Caco-2 (cell line): Measurements from ENCODE around the gene DMAP1. TPM values are rescaled to one million over a fixed set of nuclear protein-coding genes. Genes with fewer than 3 reads are reported as not detected.

Source experiments
- BruUV-seq: library from RNA; stranded (reverse); fragments of 400-500 nt; replicated peaks from 2 replicates; lab custom pipeline; 2021; lab: Mats Ljungman, UMichigan
- CTCF ChIA-PET: fragments of 300-600 bp; sonication (Branson Sonifier 250); formaldehyde crosslinking; loops from one replicate; lab custom pipeline; 2022; ENCODE audit warnings: antibody characterized with exemption; lab: Charles Lee
- POLR2A ChIA-PET: fragments of 300-600 bp; sonication (Branson Sonifier 250); formaldehyde crosslinking; loops from one replicate; lab custom pipeline; 2022; ENCODE audit warnings: antibody characterized with exemption; lab: Charles Lee
- DNase-seq, 2 experiments: peaks; one replicate each; pipeline versions ENCODE4 v3.0.0 to v3.0.0-alpha.2; 2020 to 2022
- H3K27me3 ChIP-seq: replicated peaks from 2 replicates; pipeline ENCODE4 v1.6.0; 2011; ENCODE audit warnings: low read length; ENCODE audit not compliant: control insufficient read depth, insufficient read depth
- H3K36me3 ChIP-seq: 2 replicates; pipeline ENCODE4 v1.5.1; 2011; ENCODE audit warnings: low read length; ENCODE audit not compliant: control insufficient read depth, insufficient read depth
- H3K4me1 ChIP-seq: fragments of 250-450 bp; sonication (Bioruptor Pico); 2 replicates; pipeline ENCODE4 v1.5.1; 2020; ENCODE audit warnings: mild to moderate bottlenecking
- H3K4me3 ChIP-seq: 2 replicates; pipeline ENCODE4 v1.5.1; 2011; ENCODE audit warnings: low read depth, mild to moderate bottlenecking, control low read depth, low read length
- H3K9me3 ChIP-seq: fragments of 250-450 bp; sonication (Bioruptor Pico); 2 replicates; pipeline ENCODE4 v1.5.1; 2020; ENCODE audit warnings: mild to moderate bottlenecking, moderate library complexity
- H3K27ac Mint-ChIP-seq: one replicate; pipeline ENCODE4 v1.8.0; 2022; ENCODE audit warnings: mixed read lengths; ENCODE audit not compliant: unreplicated experiment
- H3K27me3 Mint-ChIP-seq: one replicate; pipeline ENCODE4 v1.8.0; 2022; ENCODE audit warnings: mixed read lengths; ENCODE audit not compliant: insufficient read depth, unreplicated experiment
- H3K36me3 Mint-ChIP-seq: one replicate; pipeline ENCODE4 v1.8.0; 2022; ENCODE audit warnings: mild to moderate bottlenecking, mixed read lengths; ENCODE audit not compliant: insufficient read depth, unreplicated experiment
- H3K4me1 Mint-ChIP-seq: one replicate; pipeline ENCODE4 v1.8.0; 2022; ENCODE audit warnings: low read depth, mixed read lengths; ENCODE audit not compliant: unreplicated experiment
- H3K4me3 Mint-ChIP-seq: one replicate; pipeline ENCODE4 v1.8.0; 2022; ENCODE audit warnings: mild to moderate bottlenecking, moderate library complexity, mixed read lengths; ENCODE audit not compliant: unreplicated experiment
- H3K9me3 Mint-ChIP-seq: one replicate; pipeline ENCODE4 v1.8.0; 2022; ENCODE audit warnings: mixed read lengths; ENCODE audit not compliant: unreplicated experiment
- CTCF ChIP-seq, 2 experiments: fragments of 200-600 bp in 1 of 2; IDR thresholded peaks; 1 replicate in 1 of 2; 2 replicates in 1 of 2; pipeline versions ENCODE4 v1.5.1 to v1.8.0; 2011 to 2022; ENCODE audit warnings: antibody characterized with exemption in 1 of 2, control low read depth in 1 of 2, inconsistent platforms in 1 of 2, low read depth in 1 of 2, low read length in 1 of 2, mild to moderate bottlenecking in 1 of 2, moderate library complexity in 1 of 2; ENCODE audit not compliant: insufficient read depth in 1 of 2, severe bottlenecking in 1 of 2, unreplicated experiment in 1 of 2
- intact Hi-C: fragments of 100-400 bp; cut with micrococcal nuclease; formaldehyde crosslinking; loops from one replicate; pipeline ENCODE4 v1.10.0; 2022; ENCODE audit not compliant: unreplicated experiment
- total RNA-seq: library from RNA; stranded (reverse); gene quantifications from 2 replicates; pipeline ENCODE4 v1.2.3, GENCODE V29; 2022

Gene DMAP1
- total RNA-seq, 1 experiment from 2014 or later: 40.4 TPM

DNA sequence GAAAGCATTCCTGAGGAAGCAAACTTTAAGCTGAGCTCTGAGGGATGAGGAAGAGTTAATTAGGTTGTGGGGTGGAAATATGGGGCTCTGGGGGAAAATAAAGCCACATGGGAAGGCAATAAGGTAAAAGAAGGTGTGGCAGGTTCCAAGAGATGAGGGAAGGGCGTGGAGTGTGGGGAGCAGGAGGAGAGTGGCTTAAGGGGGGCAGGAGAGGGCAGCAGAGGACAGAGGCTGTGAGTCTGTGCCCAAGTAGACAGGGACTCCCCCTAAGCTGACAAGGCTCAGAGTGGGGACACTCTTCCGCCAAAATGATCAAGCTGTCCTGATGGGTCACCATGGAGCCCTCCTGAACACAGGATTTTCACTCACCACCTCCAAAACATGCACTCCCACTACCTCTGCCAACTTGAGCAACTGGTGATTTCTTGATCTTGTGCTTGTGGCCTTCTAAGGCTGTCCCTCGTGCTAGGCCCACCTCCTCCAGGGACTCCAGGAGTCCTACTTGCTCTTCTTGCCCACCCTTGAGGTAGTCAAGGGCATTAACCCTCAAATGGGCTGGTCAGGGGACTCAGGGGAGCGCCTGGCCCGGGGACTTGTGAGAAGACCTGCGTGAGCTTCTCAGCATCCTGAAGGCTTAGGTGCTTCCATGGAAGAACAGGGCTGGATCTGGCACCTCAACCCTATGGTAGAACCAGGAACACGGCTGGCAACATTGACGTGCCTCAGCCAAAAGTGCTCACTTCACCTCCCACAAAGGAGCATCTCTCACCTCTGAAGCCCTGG lies 23.4 kb downstream of the DMAP1 start:
- Mint-ChIP-seq H3K27ac (no peak overlapping the region), H3K4me3 (no peak overlapping the region), H3K9me3 (no peaks in the 10 kb centered on the region), H3K27me3 (no peaks in the 10 kb centered on the region), H3K4me1 (no peaks in the 10 kb centered on the region), H3K36me3 (no peaks in the 10 kb centered on the region)
- no peak for DNase-seq
- ChIA-PET POLR2A (no interaction called here), CTCF (interaction anchor here (0.9 to 1.1 kb wide), 2 partner anchors 14 to 58 kb away, joined by 3 read pairs; no protein-coding TSS in a partner anchor)
- 0 out of 2 replicates have a peak, but pooled peaks cover 1% of the 10 kb centered on the region for H3K36me3 ChIP-seq
- intact Hi-C loops: no loop called here
- H3K27me3 ChIP-seq: no peaks in the 10 kb centered on the region
- no TSS peak for BruUV-seq
- peak in 1 of 2 experiments; percentile 23 for TF ChIP-seq CTCF (IDR thresholded peaks at IDR 0.05; ENCODE audit: insufficient read depth in 1 of 2, low read depth in 1 of 2, low read length in 1 of 2, severe bottlenecking in 1 of 2, unreplicated experiment in 1 of 2)
- H3K4me1 ChIP-seq: no peaks in the 10 kb centered on the region
- no peaks in the 10 kb centered on the region for H3K9me3 ChIP-seq
- H3K4me3 ChIP-seq: no peak overlapping the region

- POLR2A ChIA-PET: no interaction called here
- Histone ChIP-seq H3K36me3 (0 out of 2 replicates have a peak, but pooled peaks cover 1% of the 10 kb centered on the region), H3K4me1 (no peaks in the 10 kb centered on the region), H3K27me3 (no peaks in the 10 kb centered on the region), H3K4me3 (no peak overlapping the region), H3K9me3 (no peaks in the 10 kb centered on the region)
- no peak overlapping the region for H3K4me3 Mint-ChIP-seq
- no peak for DNase-seq
- H3K9me3 Mint-ChIP-seq: no peaks in the 10 kb centered on the region
- BruUV-seq: no TSS peak
- CTCF ChIA-PET: interaction anchor here (1.1 kb wide), 1 partner anchor 15 kb away, joined by 3 read pairs; no protein-coding TSS in a partner anchor
- H3K27me3 Mint-ChIP-seq: no peaks in the 10 kb centered on the region
- H3K36me3 Mint-ChIP-seq: no peaks in the 10 kb centered on the region
- no peak overlapping the region for H3K27ac Mint-ChIP-seq
- no peaks in the 10 kb centered on the region for H3K4me1 Mint-ChIP-seq
- intact Hi-C loops: no loop called here
- peak in 1 of 2 experiments; percentile 19 for TF ChIP-seq CTCF (IDR thresholded peaks at IDR 0.05; ENCODE audit: insufficient read depth in 1 of 2, low read depth in 1 of 2, low read length in 1 of 2, severe bottlenecking in 1 of 2, unreplicated experiment in 1 of 2)
Observed at GRCh38 chr1:44237721-44238457, 24.6 kb downstream of the DMAP1 start.

DNA sequence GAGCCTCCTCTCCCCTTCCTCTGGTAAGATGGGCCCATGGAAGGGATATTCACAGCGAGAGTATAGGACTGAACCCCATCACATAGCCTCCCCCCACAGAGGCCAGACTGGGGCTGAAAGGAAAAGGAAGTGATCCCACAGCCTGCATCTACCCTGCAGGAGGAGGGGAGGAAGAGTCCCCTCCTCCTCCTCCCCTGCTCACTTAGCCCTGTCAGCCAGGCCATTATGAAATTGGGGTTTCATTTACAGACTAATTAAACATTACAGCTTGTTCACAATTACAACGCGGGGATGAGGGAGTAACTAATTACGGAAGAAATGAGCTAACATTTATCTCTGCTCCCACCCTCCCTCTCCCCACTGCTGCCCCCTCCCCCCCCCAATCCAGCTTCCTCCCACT lies 25.4 kb downstream of the DMAP1 start:
- CTCF ChIA-PET: no interaction called here
- no peak for DNase-seq
- Mint-ChIP-seq H3K4me3 (no peak overlapping the region), H3K27ac (no peak overlapping the region), H3K36me3 (no peaks in the 10 kb centered on the region), H3K9me3 (no peaks in the 10 kb centered on the region), H3K27me3 (no peaks in the 10 kb centered on the region), H3K4me1 (no peaks in the 10 kb centered on the region)
- H3K36me3 ChIP-seq: 0 out of 2 replicates have a peak, but pooled peaks cover 1% of the 10 kb centered on the region
- POLR2A ChIA-PET: no interaction called here
- H3K9me3 ChIP-seq: no peaks in the 10 kb centered on the region
- no peaks in the 10 kb centered on the region for H3K4me1 ChIP-seq
- no peak overlapping the region for H3K4me3 ChIP-seq
- intact Hi-C loops: no loop called here
- TF ChIP-seq CTCF (IDR thresholded peaks at IDR 0.05; ENCODE audit: insufficient read depth in 1 of 2, low read depth in 1 of 2, low read length in 1 of 2, severe bottlenecking in 1 of 2, unreplicated experiment in 1 of 2): no peak
- BruUV-seq: no TSS peak
- no peaks in the 10 kb centered on the region for H3K27me3 ChIP-seq
